ENCODE results near the gene PRDM8.

PRDM8 gene

GRCh38 chr4:80184053-80184824 is 13.1 kb upstream of the PRDM8 start:
- DNase-seq, result peak; percentile 97

- peak; percentile 46 for DNase-seq
Measured at GRCh38 chr4:80184825-80185756, 12.2 kb upstream of the PRDM8 start.

- no peak for DNase-seq
Measured at GRCh38 chr4:80185787-80186548, 11.3 kb upstream of the PRDM8 start.

- no peak for DNase-seq
Measured at GRCh38 chr4:80186676-80187075, 10.6 kb upstream of the PRDM8 start.

GRCh38 chr4:80187677-80188076 is 9.6 kb upstream of the PRDM8 start:
- no peak for DNase-seq

GRCh38 chr4:80188457-80188800 is 8.9 kb upstream of the PRDM8 start:
- DNase-seq, result no peak

- no peak for DNase-seq
Measured at GRCh38 chr4:80188801-80189458, 8.4 kb upstream of the PRDM8 start.

- DNase-seq, result no peak
Measured at GRCh38 chr4:80189581-80189955, 7.7 kb upstream of the PRDM8 start.

- DNase-seq, result no peak
Measured at GRCh38 chr4:80189956-80190677, 7.2 kb upstream of the PRDM8 start.

- no peak for DNase-seq
Measured at GRCh38 chr4:80192252-80192866, 4.9 kb upstream of the PRDM8 start.

- no peak for DNase-seq
Measured at GRCh38 chr4:80192937-80193336, 4.4 kb upstream of the PRDM8 start.

- DNase-seq, result no peak
Measured at GRCh38 chr4:80195441-80196140, 1.7 kb upstream of the PRDM8 start.

- DNase-seq, result no peak
Measured at GRCh38 chr4:80196259-80196921, 913 bp upstream of the PRDM8 start.

GRCh38 chr4:80197601-80198440 is 518 bp downstream of the PRDM8 start:
- DNase-seq, result peak; percentile 12

- no peak for DNase-seq
Measured at GRCh38 chr4:80198441-80198837, 1.1 kb downstream of the PRDM8 start.

GRCh38 chr4:80199004-80199560 is 1.8 kb downstream of the PRDM8 start:
- no peak for DNase-seq

- no peak for DNase-seq
Measured at GRCh38 chr4:80199947-80200346, 2.6 kb downstream of the PRDM8 start.

- DNase-seq, result no peak
Measured at GRCh38 chr4:80201252-80202151, 4.2 kb downstream of the PRDM8 start.
